ENCODE data around the gene TMCO4. TPM values are rescaled to one million over a fixed set of nuclear protein-coding genes. Genes with fewer than 3 reads are reported as not detected.
A peak's percentile ranks its signal among the peaks of the same experiment; 100 is the strongest.

The TMCO4 gene
- total RNA-seq, 1 donor from 2014 or later = not detected

DNA sequence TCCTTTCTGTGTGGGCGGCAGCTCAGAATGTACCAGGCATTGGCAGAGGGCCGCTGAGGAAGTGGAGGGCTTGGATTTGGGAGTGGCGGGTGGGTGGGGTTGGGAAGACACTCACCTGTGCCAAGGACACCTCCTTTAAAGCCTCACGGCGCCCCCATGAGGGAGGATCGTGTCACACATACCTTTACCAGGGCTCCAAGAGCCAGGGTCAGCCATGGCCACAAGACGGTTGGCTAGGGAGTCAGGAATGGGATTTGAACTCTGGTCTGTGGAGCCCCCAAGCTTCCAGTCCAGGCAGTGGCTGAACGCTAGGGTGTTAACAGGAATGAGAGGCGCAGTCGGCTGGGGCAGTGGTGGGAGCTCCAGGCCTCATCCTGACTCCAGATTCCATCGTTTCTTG lies 151.0 kb downstream of the TMCO4 start:
- Mint-ChIP-seq H3K27ac (ENCODE audit: unreplicated experiment) (no peak overlapping the region), H3K9me3 (ENCODE audit: unreplicated experiment) (peaks cover 7% of the 10 kb centered on the region), H3K4me1 (ENCODE audit: low read depth, unreplicated experiment) (peaks cover 10% of the 10 kb centered on the region), H3K36me3 (ENCODE audit: unreplicated experiment) (no peaks in the 10 kb centered on the region), H3K4me3 (ENCODE audit: unreplicated experiment) (no peak overlapping the region), H3K27me3 (ENCODE audit: unreplicated experiment) (peaks cover 14% of the 10 kb centered on the region)
- no peak for DNase-seq
- TF ChIP-seq, protein P1, sequence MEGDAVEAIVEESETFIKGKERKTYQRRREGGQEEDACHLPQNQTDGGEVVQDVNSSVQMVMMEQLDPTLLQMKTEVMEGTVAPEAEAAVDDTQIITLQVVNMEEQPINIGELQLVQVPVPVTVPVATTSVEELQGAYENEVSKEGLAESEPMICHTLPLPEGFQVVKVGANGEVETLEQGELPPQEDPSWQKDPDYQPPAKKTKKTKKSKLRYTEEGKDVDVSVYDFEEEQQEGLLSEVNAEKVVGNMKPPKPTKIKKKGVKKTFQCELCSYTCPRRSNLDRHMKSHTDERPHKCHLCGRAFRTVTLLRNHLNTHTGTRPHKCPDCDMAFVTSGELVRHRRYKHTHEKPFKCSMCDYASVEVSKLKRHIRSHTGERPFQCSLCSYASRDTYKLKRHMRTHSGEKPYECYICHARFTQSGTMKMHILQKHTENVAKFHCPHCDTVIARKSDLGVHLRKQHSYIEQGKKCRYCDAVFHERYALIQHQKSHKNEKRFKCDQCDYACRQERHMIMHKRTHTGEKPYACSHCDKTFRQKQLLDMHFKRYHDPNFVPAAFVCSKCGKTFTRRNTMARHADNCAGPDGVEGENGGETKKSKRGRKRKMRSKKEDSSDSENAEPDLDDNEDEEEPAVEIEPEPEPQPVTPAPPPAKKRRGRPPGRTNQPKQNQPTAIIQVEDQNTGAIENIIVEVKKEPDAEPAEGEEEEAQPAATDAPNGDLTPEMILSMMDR (IDR thresholded peaks at IDR 0.05; ENCODE audit: partially characterized antibody, unreplicated experiment) = peak; percentile 27

DNA sequence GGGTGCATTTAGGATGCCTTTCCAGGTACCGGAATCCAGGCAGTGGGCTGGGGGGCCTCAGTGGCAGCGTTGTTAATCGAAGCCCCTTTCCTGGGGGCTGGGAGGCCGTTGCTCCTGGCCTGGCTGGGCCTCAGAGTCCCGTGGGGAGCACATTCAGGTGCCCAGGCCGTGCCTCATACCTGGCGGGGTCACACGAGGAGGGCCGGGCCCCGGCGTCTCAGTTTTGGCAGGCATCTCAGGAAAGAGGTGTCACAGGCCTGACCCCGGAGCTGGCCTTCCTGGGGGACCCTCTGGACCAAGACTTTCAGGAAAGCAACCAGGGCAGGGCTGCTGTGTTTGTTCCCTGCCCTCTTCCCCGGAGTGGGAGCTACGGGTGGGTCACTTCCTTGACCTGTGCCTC lies 151.5 kb downstream of the TMCO4 start:
- H3K27me3 Mint-ChIP-seq (ENCODE audit: unreplicated experiment) = peaks cover 16% of the 10 kb centered on the region

DNA sequence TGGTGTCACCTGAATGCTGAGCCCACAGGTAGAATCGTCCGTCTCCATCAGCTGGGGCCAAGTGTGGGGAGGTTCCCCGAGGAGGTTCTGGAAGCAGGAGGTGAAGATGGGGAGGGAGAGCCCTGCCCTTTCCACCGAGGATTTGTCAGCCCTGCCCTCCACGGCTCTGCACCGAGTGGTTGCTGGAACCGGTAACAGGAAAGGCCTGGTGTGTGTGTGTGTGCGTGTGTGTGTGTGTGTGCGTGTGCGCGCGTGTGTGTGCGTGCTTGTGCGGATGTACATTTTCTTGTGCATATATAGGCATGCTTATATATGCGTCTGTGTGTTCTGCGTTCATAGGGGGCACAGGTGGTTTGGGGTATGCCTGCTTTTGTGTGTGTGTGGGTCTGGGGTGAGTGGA lies 152.1 kb downstream of the TMCO4 start:
- H3K36me3 Mint-ChIP-seq (ENCODE audit: unreplicated experiment) = no peaks in the 10 kb centered on the region
- H3K4me1 Mint-ChIP-seq (ENCODE audit: low read depth, unreplicated experiment) = peaks cover 10% of the 10 kb centered on the region
- peaks cover 21% of the 10 kb centered on the region for H3K27me3 Mint-ChIP-seq (ENCODE audit: unreplicated experiment)
- TF ChIP-seq, protein P1 (IDR thresholded peaks at IDR 0.05; ENCODE audit: partially characterized antibody, unreplicated experiment) = no peak
- no peak for DNase-seq
- H3K4me3 Mint-ChIP-seq (ENCODE audit: unreplicated experiment) = no peak overlapping the region
- H3K27ac Mint-ChIP-seq (ENCODE audit: unreplicated experiment) = no peak overlapping the region
- H3K9me3 Mint-ChIP-seq (ENCODE audit: unreplicated experiment) = peaks cover 14% of the 10 kb centered on the region

More for the DNA sequence above, 151.5 kb downstream of the TMCO4 start:
- no peak for DNase-seq
- TF ChIP-seq, protein P1 (IDR thresholded peaks at IDR 0.05; ENCODE audit: partially characterized antibody, unreplicated experiment) = no peak
- H3K4me3 Mint-ChIP-seq (ENCODE audit: unreplicated experiment) = no peak overlapping the region
- peaks cover 10% of the 10 kb centered on the region for H3K4me1 Mint-ChIP-seq (ENCODE audit: low read depth, unreplicated experiment)
- H3K27ac Mint-ChIP-seq (ENCODE audit: unreplicated experiment) = no peak overlapping the region
- peaks cover 11% of the 10 kb centered on the region for H3K9me3 Mint-ChIP-seq (ENCODE audit: unreplicated experiment)
- no peaks in the 10 kb centered on the region for H3K36me3 Mint-ChIP-seq (ENCODE audit: unreplicated experiment)

DNA sequence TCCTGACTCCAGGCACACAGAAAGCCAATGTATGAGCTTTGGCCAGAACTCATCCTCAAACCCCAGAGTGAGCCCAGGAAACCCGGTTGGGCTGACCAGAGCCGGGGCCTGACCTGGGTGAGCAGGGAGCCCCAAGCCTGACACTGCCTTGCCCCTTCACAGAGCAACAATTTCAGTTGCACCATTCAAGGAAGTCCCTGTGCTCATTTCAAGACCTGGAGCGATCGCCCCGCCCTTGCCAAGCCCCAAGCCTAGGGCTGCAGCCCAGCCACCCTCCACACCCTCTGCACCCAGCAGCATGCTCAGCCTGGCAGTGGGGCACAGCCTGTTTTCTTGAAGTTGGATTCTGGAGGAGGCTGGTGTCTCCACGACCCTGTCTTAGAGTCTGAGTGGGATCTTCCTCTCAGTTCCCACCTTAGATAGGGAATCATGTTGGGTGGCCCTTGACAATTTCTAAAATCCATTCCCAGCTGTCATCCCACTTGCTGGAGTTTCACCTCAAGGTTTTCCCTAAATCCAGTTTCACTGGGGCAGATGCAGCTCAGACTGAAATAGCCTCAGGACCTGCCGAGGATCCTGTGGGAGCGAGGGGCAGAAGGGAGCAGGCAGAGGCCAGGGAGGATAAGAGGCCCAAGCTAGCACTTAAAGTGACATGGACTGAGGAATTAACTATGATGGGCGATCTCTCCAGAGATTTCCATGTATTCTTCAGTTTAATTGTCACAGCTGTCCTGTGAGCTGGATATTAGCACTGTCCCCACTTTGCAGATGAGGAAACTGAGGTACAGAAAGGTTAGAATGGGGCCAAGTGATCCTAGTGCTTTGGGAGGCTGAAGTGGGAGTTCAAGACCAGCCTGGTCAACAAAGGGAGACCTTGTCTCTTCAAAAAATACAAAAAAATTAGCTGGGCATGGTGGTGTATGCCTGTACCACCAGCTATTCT lies 153.1 kb downstream of the TMCO4 start:
- Mint-ChIP-seq H3K27me3 (ENCODE audit: unreplicated experiment) (peaks cover 21% of the 10 kb centered on the region), H3K9me3 (ENCODE audit: unreplicated experiment) (peaks cover 14% of the 10 kb centered on the region), H3K27ac (ENCODE audit: unreplicated experiment) (no peak overlapping the region), H3K4me1 (ENCODE audit: low read depth, unreplicated experiment) (peaks cover 10% of the 10 kb centered on the region), H3K4me3 (ENCODE audit: unreplicated experiment) (no peak overlapping the region), H3K36me3 (ENCODE audit: unreplicated experiment) (no peaks in the 10 kb centered on the region)
- TF ChIP-seq, protein P1 (IDR thresholded peaks at IDR 0.05; ENCODE audit: partially characterized antibody, unreplicated experiment) = no peak
- DNase-seq = no peak
